ENCODE data around the gene PAX9.

The PAX9 gene

GRCh38 chr14:36658123-36659009, 3.3 kb upstream of the PAX9 start:
- POLR2A ChIA-PET, result no interaction called here
- DNase-seq (ENCODE audit: extremely low spot score), result no peak
- TF ChIP-seq CTCF (IDR thresholded peaks at IDR 0.05; ENCODE audit: control extremely low read depth, extremely low read depth, low read depth, missing control alignments), result no peak
- CTCF ChIA-PET, result interaction anchor here (1.4 kb wide), 1 partner anchor 8 kb away, joined by 3 read pairs; no protein-coding TSS in a partner anchor

- POLR2A ChIA-PET, result no interaction called here
- CTCF ChIA-PET, result interaction anchor here (1.4 kb wide), 1 partner anchor 8 kb away, joined by 3 read pairs; no protein-coding TSS in a partner anchor
- no peak for TF ChIP-seq CTCF (IDR thresholded peaks at IDR 0.05; ENCODE audit: control extremely low read depth, extremely low read depth, low read depth, missing control alignments)
- DNase-seq (ENCODE audit: extremely low spot score), result peak; percentile 13
These were observed 2.4 kb upstream of the PAX9 start for GRCh38 chr14:36659010-36659821.

- ChIA-PET POLR2A (no interaction called here), CTCF (interaction anchor here (1.4 kb wide), 1 partner anchor 9 kb away, joined by 3 read pairs; no protein-coding TSS in a partner anchor)
- TF ChIP-seq CTCF (IDR thresholded peaks at IDR 0.05; ENCODE audit: control extremely low read depth, extremely low read depth, low read depth, missing control alignments), result no peak
- peak; percentile 13 for DNase-seq (ENCODE audit: extremely low spot score)
These were observed 1.6 kb upstream of the PAX9 start for GRCh38 chr14:36659822-36660735.

- ChIA-PET CTCF (no interaction called here), POLR2A (no interaction called here)
- no peak for TF ChIP-seq CTCF (IDR thresholded peaks at IDR 0.05; ENCODE audit: control extremely low read depth, extremely low read depth, low read depth, missing control alignments)
- peak; percentile 13 for DNase-seq (ENCODE audit: extremely low spot score)
These were observed 739 bp upstream of the PAX9 start for GRCh38 chr14:36660736-36661505.

- TF ChIP-seq CTCF (IDR thresholded peaks at IDR 0.05; ENCODE audit: control extremely low read depth, extremely low read depth, low read depth, missing control alignments), result no peak
- CTCF ChIA-PET, result no interaction called here
- peak; percentile 9 for DNase-seq (ENCODE audit: extremely low spot score)
- POLR2A ChIA-PET, result no interaction called here
These were observed 540 bp downstream of the PAX9 start for GRCh38 chr14:36662258-36662542.
